ENCODE measurements around the gene MAP4K4.

MAP4K4 gene

DNA sequence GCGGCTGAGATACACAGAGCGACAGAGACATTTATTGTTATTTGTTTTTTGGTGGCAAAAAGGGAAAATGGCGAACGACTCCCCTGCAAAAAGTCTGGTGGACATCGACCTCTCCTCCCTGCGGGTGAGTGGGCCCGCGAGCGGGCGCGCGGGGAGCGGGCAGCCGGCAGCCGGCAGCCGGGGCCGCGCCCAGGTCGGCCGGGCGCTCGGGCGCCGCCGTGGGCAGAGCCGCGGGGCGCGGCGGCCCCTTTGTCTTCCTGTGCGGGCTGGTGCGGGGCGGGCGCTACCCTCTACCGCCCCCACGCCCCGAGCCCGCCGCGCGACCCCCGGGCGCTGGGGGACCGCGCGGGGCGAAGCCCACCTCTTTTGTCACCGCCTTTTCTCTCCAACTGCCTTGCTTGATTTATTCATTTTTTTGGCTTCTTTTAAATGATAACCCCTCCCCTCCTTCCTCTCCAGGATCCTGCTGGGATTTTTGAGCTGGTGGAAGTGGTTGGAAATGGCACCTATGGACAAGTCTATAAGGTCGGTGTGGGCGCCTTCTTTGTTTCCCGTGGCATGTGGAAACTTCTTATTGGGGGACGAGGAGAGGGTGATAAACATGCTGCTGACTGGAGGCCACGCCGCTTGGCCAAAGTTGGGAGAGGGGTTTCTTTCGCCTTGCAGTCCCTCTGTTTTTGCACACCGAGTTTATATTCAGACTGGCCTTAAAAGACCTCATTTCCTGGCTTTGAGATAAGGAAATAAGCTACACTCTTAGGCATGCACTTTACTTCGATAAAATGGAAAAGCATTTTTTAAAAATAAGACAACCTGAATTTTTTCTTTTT is 722 bp downstream of the MAP4K4 start:
- Histone ChIP-seq H3K9ac (ENCODE audit: low read length) (peak overlapping the region; percentile 81), H3K36me3 (ENCODE audit: low read length) (peaks cover 9% of the 10 kb centered on the region; the same call in 1 of the 2 replicates), H3K27ac (ENCODE audit: low read depth, low read length) (peak overlapping the region; percentile 100), H3K79me2 (ENCODE audit: insufficient read depth, low read length) (peaks cover 52% of the 10 kb centered on the region), H3K27me3 (ENCODE audit: low read length) (no peaks in the 10 kb centered on the region), H2AFZ (ENCODE audit: low read depth, low read length, severe bottlenecking) (no peak overlapping the region), H3K4me3 (ENCODE audit: insufficient read depth, low read length, poor library complexity, severe bottlenecking) (peak overlapping the region; percentile 92), H3K9me3 (ENCODE audit: insufficient read depth, low read length) (no peaks in the 10 kb centered on the region), H3K9me2 (replicated peaks; ENCODE audit: insufficient read depth, low read length) (no peaks in the 10 kb centered on the region), H3F3A (ENCODE audit: insufficient read depth) (peaks cover 43% of the 10 kb centered on the region), H4K20me1 (ENCODE audit: low read depth, low read length) (no peaks in the 10 kb centered on the region), H3K4me2 (ENCODE audit: low read depth, low read length, poor library complexity, severe bottlenecking) (peak overlapping the region; percentile 90)
- TF ChIP-seq EZH2phosphoT487 (conservative IDR thresholded peaks at IDR 0.05; ENCODE audit: low read length) (no peak), CTCF (IDR thresholded peaks at IDR 0.05; ENCODE audit: insufficient read depth, low read length, poor library complexity, severe bottlenecking) (no peak)

GRCh38 chr2:101698844-101699754 is 1.6 kb downstream of the MAP4K4 start:
- peaks cover 53% of the 10 kb centered on the region for H3K79me2 ChIP-seq (ENCODE audit: insufficient read depth, low read length)
- TF ChIP-seq EZH2phosphoT487 (conservative IDR thresholded peaks at IDR 0.05; ENCODE audit: low read length) = no peak
- TF ChIP-seq CTCF (IDR thresholded peaks at IDR 0.05; ENCODE audit: insufficient read depth, low read length, poor library complexity, severe bottlenecking) = no peak
- H3K9ac ChIP-seq (ENCODE audit: low read length) = peak overlapping the region; percentile 81
- H3F3A ChIP-seq (ENCODE audit: insufficient read depth) = peaks cover 52% of the 10 kb centered on the region
- H2AFZ ChIP-seq (ENCODE audit: low read depth, low read length, severe bottlenecking) = no peak overlapping the region
- H3K4me3 ChIP-seq (ENCODE audit: insufficient read depth, low read length, poor library complexity, severe bottlenecking) = peak overlapping the region; percentile 92
- H3K36me3 ChIP-seq (ENCODE audit: low read length) = peaks cover 9% of the 10 kb centered on the region; the same call in 1 of the 2 replicates
- H3K27ac ChIP-seq (ENCODE audit: low read depth, low read length) = peak overlapping the region; percentile 100
- H4K20me1 ChIP-seq (ENCODE audit: low read depth, low read length) = no peaks in the 10 kb centered on the region
- H3K9me2 ChIP-seq (replicated peaks; ENCODE audit: insufficient read depth, low read length) = no peaks in the 10 kb centered on the region
- H3K4me2 ChIP-seq (ENCODE audit: low read depth, low read length, poor library complexity, severe bottlenecking) = peak overlapping the region; percentile 90
- no peaks in the 10 kb centered on the region for H3K27me3 ChIP-seq (ENCODE audit: low read length)
- H3K9me3 ChIP-seq (ENCODE audit: insufficient read depth, low read length) = no peaks in the 10 kb centered on the region

GRCh38 chr2:101699755-101700461 is 2.4 kb downstream of the MAP4K4 start:
- Histone ChIP-seq H3K27ac (ENCODE audit: low read depth, low read length) (peak overlapping the region; percentile 100), H3K27me3 (ENCODE audit: low read length) (no peaks in the 10 kb centered on the region), H3K79me2 (ENCODE audit: insufficient read depth, low read length) (peaks cover 57% of the 10 kb centered on the region), H3K4me2 (ENCODE audit: low read depth, low read length, poor library complexity, severe bottlenecking) (peak overlapping the region; percentile 90), H3K9me2 (replicated peaks; ENCODE audit: insufficient read depth, low read length) (no peaks in the 10 kb centered on the region), H2AFZ (ENCODE audit: low read depth, low read length, severe bottlenecking) (no peak overlapping the region), H4K20me1 (ENCODE audit: low read depth, low read length) (no peaks in the 10 kb centered on the region), H3K9me3 (ENCODE audit: insufficient read depth, low read length) (no peaks in the 10 kb centered on the region), H3K4me3 (ENCODE audit: insufficient read depth, low read length, poor library complexity, severe bottlenecking) (peak overlapping the region; percentile 92), H3K9ac (ENCODE audit: low read length) (peak overlapping the region; percentile 81), H3F3A (ENCODE audit: insufficient read depth) (peaks cover 58% of the 10 kb centered on the region), H3K36me3 (ENCODE audit: low read length) (peaks cover 9% of the 10 kb centered on the region; the same call in 1 of the 2 replicates)
- no peak for TF ChIP-seq EZH2phosphoT487 (conservative IDR thresholded peaks at IDR 0.05; ENCODE audit: low read length)
- no peak for TF ChIP-seq CTCF (IDR thresholded peaks at IDR 0.05; ENCODE audit: insufficient read depth, low read length, poor library complexity, severe bottlenecking)
